PC-3 (cell line): ENCODE results near the gene ZNF189. TPM values are rescaled to one million over a fixed set of nuclear protein-coding genes. Genes with fewer than 3 reads are reported as not detected.

ENCODE experiments used
- ATAC-seq: fragments of 200-7000 bp; cut with Tn5 transposase; 2 replicates; pipeline ENCODE4 v1.9.1; 2020; ENCODE audit warnings: mild to moderate bottlenecking, moderate library complexity
- BruUV-seq: library from RNA; stranded (reverse); fragments of 400-500 nt; replicated peaks from 2 replicates; lab custom pipeline; 2021; lab: Mats Ljungman, UMichigan
- CTCF ChIA-PET: fragments of 300-600 bp; sonication (Branson Sonifier 250); formaldehyde crosslinking; loops from one replicate; lab custom pipeline; 2022; ENCODE audit warnings: antibody characterized with exemption; lab: Charles Lee
- POLR2A ChIA-PET: fragments of 300-600 bp; sonication (Branson Sonifier 250); formaldehyde crosslinking; loops from one replicate; lab custom pipeline; 2022; ENCODE audit warnings: antibody characterized with exemption; ENCODE audit not compliant: unreplicated experiment; lab: Charles Lee
- DNase-seq: peaks from one replicate; pipeline ENCODE4 v3.0.0-alpha.2; 2015
- H2AFZ ChIP-seq: fragments of 300-600 bp; sonication (generic); 2 replicates; pipeline ENCODE4 v1.6.0; 2016; ENCODE audit warnings: antibody characterized with exemption, low read length
- H3F3A ChIP-seq: fragments of 300-600 bp; sonication (generic); one replicate; pipeline ENCODE4 v1.6.0; 2017; ENCODE audit warnings: antibody characterized with exemption, low read length, control low read depth, mild to moderate bottlenecking; ENCODE audit not compliant: unreplicated experiment
- H3K27ac ChIP-seq: fragments of 300-600 bp; sonication (generic); 2 replicates; pipeline ENCODE4 v1.5.1; 2016; ENCODE audit warnings: mild to moderate bottlenecking, low read length
- H3K27me3 ChIP-seq: fragments of 300-600 bp; sonication (generic); 2 replicates; pipeline ENCODE4 v1.6.1; 2016; ENCODE audit warnings: low read length, mixed read lengths
- H3K36me3 ChIP-seq: fragments of 300-600 bp; sonication (generic); 2 replicates; pipeline ENCODE4 v1.6.1; 2016; ENCODE audit warnings: low read depth, mixed run types, low read length, mixed read lengths
- H3K4me1 ChIP-seq: fragments of 300-600 bp; sonication (generic); 2 replicates; pipeline ENCODE4 v1.5.1; 2016; ENCODE audit warnings: low read length; ENCODE audit not compliant: insufficient read depth
- H3K4me2 ChIP-seq: fragments of 300-600 bp; sonication (generic); 2 replicates; pipeline ENCODE4 v1.6.0; 2016; ENCODE audit warnings: low read length
- H3K4me3 ChIP-seq: fragments of 300-600 bp; sonication (generic); 2 replicates; pipeline ENCODE4 v1.5.1; 2016; ENCODE audit warnings: mild to moderate bottlenecking, low read length, mixed read lengths
- H3K79me2 ChIP-seq: fragments of 300-600 bp; sonication (generic); 2 replicates; pipeline ENCODE4 v1.6.1; 2017; ENCODE audit warnings: low read length, mixed read lengths
- H3K9ac ChIP-seq: fragments of 300-600 bp; sonication (generic); 2 replicates; pipeline ENCODE4 v1.6.0; 2016; ENCODE audit warnings: mild to moderate bottlenecking, low read length
- H3K9me2 ChIP-seq: fragments of 300-600 bp; sonication (generic); replicated peaks from 2 replicates; pipeline ENCODE4 v1.6.1; 2016; ENCODE audit warnings: mixed run types, low read length, mixed read lengths
- H3K9me3 ChIP-seq: fragments of 300-600 bp; sonication (generic); 2 replicates; pipeline ENCODE4 v1.6.1; 2016; ENCODE audit warnings: low read length, mixed read lengths
- H4K20me1 ChIP-seq: fragments of 300-600 bp; sonication (generic); 2 replicates; pipeline ENCODE4 v1.6.1; 2016; ENCODE audit warnings: low read length, mixed read lengths
- EZH2 ChIP-seq: fragments of 300-600 bp; sonication (generic); IDR thresholded peaks from one replicate; pipeline ENCODE4 v1.6.1; 2017; ENCODE audit warnings: antibody characterized with exemption, mild to moderate bottlenecking, low read length; ENCODE audit not compliant: unreplicated experiment
- EZH2phosphoT487 ChIP-seq: fragments of 300-600 bp; sonication (generic); IDR thresholded peaks from 2 replicates; pipeline ENCODE4 v1.6.1; 2018; ENCODE audit warnings: mild to moderate bottlenecking, antibody characterized with exemption, low read length, borderline replicate concordance
- intact Hi-C: fragments of 100-400 bp; cut with micrococcal nuclease; formaldehyde crosslinking; loops from 2 replicates; pipeline ENCODE4 v1.9.0; 2023
- total RNA-seq: library from RNA; depleted of rRNA; stranded (reverse); fragments of >200 nt; gene quantifications from 2 replicates; pipeline ENCODE4 v1.2.3, GENCODE V29; 2014
- TF ChIP-seq, protein P1 (sequence below): fragments of 300-600 bp; sonication (generic); conservative IDR thresholded peaks from 2 replicates; pipeline ENCODE4 v1.5.1; 2017; ENCODE audit warnings: antibody characterized with exemption, low read depth, mild to moderate bottlenecking, low read length

Gene ZNF189
- total RNA-seq, 1 experiment from 2014 or later = 4.5 TPM

DNA sequence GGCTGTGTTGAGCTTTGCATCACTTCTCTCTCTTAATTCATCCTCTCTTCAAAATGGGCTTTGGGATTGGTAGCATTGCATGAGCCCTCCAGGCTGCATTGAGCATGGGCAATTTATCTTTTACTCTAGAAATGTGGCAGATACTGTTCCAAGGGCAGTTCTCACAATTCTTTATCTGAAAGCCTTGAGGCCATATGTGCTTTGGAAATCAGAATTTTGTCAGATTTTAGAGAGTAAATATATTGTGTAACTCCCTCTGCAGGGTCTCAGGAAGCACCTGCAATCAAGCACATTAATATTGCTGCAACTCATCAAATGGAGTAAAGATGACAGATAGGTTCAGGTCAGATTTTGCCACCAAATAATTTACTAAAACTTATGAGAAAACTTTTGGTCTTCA, 19.3 kb downstream of the ZNF189 start:
- no peak overlapping the region for H3K4me2 ChIP-seq
- no peaks in the 10 kb centered on the region for H3K79me2 ChIP-seq
- H3K27ac ChIP-seq = no peak overlapping the region
- no peak for DNase-seq
- no peak overlapping the region for H3K9ac ChIP-seq
- TF ChIP-seq EZH2phosphoT487 (no peak), EZH2 (no peak)
- TF ChIP-seq, protein P1, sequence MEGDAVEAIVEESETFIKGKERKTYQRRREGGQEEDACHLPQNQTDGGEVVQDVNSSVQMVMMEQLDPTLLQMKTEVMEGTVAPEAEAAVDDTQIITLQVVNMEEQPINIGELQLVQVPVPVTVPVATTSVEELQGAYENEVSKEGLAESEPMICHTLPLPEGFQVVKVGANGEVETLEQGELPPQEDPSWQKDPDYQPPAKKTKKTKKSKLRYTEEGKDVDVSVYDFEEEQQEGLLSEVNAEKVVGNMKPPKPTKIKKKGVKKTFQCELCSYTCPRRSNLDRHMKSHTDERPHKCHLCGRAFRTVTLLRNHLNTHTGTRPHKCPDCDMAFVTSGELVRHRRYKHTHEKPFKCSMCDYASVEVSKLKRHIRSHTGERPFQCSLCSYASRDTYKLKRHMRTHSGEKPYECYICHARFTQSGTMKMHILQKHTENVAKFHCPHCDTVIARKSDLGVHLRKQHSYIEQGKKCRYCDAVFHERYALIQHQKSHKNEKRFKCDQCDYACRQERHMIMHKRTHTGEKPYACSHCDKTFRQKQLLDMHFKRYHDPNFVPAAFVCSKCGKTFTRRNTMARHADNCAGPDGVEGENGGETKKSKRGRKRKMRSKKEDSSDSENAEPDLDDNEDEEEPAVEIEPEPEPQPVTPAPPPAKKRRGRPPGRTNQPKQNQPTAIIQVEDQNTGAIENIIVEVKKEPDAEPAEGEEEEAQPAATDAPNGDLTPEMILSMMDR = no peak
- ATAC-seq = no peak
- ChIA-PET POLR2A (no interaction called here), CTCF (no interaction called here)
- H3K4me1 ChIP-seq = no peaks in the 10 kb centered on the region
- no peaks in the 10 kb centered on the region for H3F3A ChIP-seq
- H3K4me3 ChIP-seq = no peak overlapping the region
- no TSS peak for BruUV-seq
- no peak overlapping the region for H2AFZ ChIP-seq
- H3K36me3 ChIP-seq = no peaks in the 10 kb centered on the region
- H4K20me1 ChIP-seq = no peaks in the 10 kb centered on the region
- no peaks in the 10 kb centered on the region for H3K9me3 ChIP-seq
- H3K27me3 ChIP-seq = no peaks in the 10 kb centered on the region
- intact Hi-C loops = no loop called here
- no peaks in the 10 kb centered on the region for H3K9me2 ChIP-seq

DNA sequence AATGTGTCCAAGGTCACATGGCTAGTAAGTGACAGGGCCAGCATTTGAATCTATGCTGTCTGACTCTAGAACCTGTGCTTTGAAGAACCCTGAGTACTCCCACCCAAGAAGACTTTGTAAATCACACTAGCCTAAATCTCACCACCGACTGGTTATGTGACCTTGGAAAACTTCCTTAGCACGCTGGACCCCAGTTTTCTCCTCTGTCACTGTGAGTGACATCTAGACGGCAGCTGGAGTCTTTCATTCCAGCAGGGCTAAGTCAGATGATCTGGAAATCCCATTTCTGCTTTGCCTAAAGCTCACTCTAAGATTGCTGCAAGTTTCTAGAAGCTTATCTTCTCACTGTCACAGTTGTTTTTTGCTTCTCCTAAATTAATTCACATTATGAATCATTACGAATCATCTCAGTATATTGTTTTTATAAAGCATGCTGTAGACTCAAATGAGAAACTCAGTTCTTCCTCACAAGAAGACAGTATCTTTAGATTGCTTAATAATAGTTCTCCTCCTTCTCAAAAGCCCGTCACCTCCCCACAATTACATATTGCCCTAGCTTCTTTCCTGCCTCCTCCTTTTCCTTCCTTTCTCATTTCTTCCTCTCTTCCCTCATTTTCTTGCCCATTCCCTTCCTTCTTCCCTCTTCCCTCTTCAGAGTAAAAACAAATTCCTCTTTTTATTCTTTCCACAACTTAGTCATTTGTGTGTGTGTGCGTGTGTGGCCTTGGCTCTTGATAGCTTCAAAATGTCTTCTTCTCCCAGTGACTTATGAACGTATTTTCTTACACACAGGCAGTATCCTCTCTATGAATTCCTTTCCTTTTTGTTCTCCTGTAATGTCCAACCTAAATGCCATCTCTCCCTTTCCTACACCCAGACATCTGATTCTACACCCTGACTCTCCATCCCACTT, 20.1 kb downstream of the ZNF189 start:
- Histone ChIP-seq H3K9me2 (no peaks in the 10 kb centered on the region), H3K4me1 (no peaks in the 10 kb centered on the region), H3F3A (no peaks in the 10 kb centered on the region), H3K4me2 (no peak overlapping the region), H2AFZ (no peak overlapping the region), H3K27me3 (no peaks in the 10 kb centered on the region), H3K9me3 (no peaks in the 10 kb centered on the region), H4K20me1 (no peaks in the 10 kb centered on the region), H3K9ac (no peak overlapping the region), H3K4me3 (no peak overlapping the region), H3K79me2 (no peaks in the 10 kb centered on the region), H3K27ac (no peak overlapping the region), H3K36me3 (no peaks in the 10 kb centered on the region)
- TF ChIP-seq EZH2 (no peak), EZH2phosphoT487 (no peak)
- TF ChIP-seq, protein P1 = no peak
- intact Hi-C loops = no loop called here
- ATAC-seq (no peak), DNase-seq (no peak)
- no TSS peak for BruUV-seq
- CTCF ChIA-PET = no interaction called here
- POLR2A ChIA-PET = no interaction called here

DNA sequence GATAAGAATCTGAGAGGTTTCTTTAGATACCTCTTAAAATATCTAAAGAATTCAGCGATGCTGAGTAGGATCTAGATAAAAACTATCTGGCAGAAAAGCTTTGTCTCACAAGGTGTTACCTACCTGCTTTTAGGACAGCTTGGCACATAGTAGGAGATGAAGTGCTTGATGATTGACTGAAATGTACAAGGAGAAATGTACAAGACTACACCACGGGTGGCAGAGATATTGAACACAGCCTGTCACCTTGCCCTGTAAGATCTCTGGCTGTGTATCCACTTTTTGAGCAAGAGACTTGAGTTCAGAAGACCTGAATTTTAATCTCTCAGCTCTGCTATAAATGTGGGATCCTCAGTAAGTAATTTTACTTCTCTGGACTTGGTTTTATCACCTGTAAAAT, 21.2 kb downstream of the ZNF189 start:
- no TSS peak for BruUV-seq
- H3F3A ChIP-seq = no peaks in the 10 kb centered on the region
- intact Hi-C loops = no loop called here
- TF ChIP-seq EZH2phosphoT487 (no peak), EZH2 (no peak)
- TF ChIP-seq, protein P1 = no peak
- H3K79me2 ChIP-seq = no peaks in the 10 kb centered on the region
- DNase-seq (no peak), ATAC-seq (no peak)
- no peaks in the 10 kb centered on the region for H3K4me1 ChIP-seq
- H3K4me2 ChIP-seq = no peak overlapping the region
- CTCF ChIA-PET = no interaction called here
- no peak overlapping the region for H3K9ac ChIP-seq
- H3K27ac ChIP-seq = no peak overlapping the region
- H2AFZ ChIP-seq = no peak overlapping the region
- no peaks in the 10 kb centered on the region for H3K27me3 ChIP-seq
- no peaks in the 10 kb centered on the region for H3K9me2 ChIP-seq
- POLR2A ChIA-PET = no interaction called here
- no peaks in the 10 kb centered on the region for H4K20me1 ChIP-seq
- no peaks in the 10 kb centered on the region for H3K9me3 ChIP-seq
- H3K4me3 ChIP-seq = no peak overlapping the region
- H3K36me3 ChIP-seq = no peaks in the 10 kb centered on the region
